Amniotic epithelial cell (primary cell): ENCODE results near the gene CX3CR1.
"Not testable (repeated sequence)": the region's sequence is repeated elsewhere in the genome, so short reads cannot be mapped to it uniquely, and the experiment has no call there.

ENCODE experiments used
- DNase-seq: peaks from one replicate; pipeline ENCODE4 v3.0.0-alpha.2; 2010; ENCODE audit warnings: low read depth

CX3CR1 gene

DNA sequence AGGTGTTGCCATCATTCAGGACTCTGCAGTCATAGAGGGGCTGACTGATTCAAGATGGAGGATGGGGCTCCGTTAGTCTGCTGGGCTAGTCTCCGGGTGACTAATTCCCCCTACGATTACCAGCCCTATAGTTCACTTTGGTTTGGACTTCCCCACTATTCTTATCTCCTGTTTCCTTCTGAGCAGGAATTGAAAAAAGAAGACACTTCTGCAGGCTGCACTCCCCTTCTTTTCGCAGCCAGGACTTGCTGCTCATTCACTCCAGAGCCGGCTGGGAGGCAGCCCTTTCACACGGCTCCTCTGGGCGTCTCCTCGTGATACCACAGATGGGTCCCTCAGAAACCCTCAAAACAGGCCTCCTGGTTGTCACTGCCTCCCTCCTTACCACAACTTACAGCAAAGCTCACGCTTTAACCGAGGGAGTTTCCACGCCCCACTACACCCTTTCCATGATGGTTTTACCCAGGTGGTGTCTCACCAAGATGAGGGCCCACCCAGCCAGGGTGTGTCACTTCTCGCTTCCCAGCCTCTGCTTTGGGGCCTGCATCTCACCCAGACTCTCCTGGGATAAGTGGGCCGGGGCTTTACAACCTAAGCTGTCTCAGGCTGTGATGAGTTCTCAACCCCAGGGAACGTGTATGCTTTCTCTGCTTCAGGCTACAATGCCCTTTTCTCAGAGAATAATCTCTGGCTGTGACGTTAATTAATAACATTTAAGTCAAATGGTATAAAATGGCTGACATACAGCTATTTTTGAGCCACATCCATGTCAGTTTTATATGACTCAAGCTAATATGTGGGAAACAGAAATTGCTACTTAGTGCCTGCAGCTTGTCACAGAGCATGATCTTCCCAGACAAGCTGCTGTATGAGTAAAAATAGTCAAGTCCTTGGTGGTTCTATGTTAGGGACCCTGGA is 11.9 kb downstream of the CX3CR1 start:
- DNase-seq, result no peak

DNA sequence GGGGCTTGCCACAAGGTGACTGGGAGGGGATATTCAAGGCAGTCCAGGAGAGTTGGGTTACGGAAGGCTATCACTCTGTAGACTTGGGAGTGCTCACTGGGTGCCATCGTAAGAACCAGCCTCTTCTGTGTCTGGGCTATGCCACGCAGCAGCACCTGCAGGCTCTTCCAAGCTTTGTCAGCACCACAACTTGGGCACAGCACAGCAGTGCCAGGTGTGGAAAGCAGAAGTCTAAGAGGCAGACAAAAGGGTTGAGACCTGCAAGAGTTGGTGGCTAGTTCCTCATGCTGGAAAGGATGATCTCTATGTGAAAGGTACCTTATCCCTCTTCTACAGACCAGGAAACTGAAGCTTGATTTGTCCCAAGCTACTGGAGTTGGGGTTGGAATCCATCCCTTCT is 15.8 kb downstream of the CX3CR1 start:
- no peak for DNase-seq

GRCh38 chr3:39263576-39263975 is 16.3 kb downstream of the CX3CR1 start:
- DNase-seq, result no peak

DNA sequence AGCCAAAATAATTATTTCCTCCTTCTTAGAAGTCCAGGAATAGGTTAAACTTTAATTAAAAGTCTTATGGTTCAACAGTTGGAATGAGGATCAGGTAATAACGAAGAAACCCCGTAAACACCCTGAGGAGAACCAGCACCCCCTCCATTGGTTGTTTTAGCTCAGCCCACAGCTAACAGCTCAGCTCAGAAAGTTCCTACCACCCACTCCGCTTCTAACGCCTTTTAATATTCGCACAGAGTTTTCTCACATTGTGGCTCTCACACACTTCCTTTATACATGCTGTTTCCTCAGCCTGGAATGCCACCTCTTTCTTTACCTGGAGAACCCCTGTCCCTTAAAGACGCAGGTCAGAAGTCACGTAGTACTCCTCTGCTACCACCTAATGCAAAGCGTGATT is 17.0 kb downstream of the CX3CR1 start:
- no peak for DNase-seq

DNA sequence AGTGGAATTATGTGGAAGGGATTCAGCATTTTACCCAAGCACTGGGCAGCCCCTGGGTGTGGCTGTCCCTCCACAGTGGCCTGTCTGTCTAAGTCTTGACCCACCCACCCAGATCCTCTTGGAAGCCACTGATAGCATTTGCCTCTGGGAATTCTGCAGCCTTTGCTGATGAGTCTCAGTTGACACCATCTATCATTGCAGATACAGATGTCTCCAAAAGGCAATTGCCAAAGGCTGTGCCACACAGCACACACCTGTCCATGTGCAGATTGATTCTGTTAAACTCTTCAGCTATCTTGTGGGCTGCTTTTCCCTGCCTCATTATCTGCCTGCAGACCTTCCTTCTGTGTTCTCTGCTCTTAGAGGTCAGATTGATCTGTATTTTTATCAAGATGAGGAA is 18.1 kb downstream of the CX3CR1 start:
- no peak for DNase-seq

DNA sequence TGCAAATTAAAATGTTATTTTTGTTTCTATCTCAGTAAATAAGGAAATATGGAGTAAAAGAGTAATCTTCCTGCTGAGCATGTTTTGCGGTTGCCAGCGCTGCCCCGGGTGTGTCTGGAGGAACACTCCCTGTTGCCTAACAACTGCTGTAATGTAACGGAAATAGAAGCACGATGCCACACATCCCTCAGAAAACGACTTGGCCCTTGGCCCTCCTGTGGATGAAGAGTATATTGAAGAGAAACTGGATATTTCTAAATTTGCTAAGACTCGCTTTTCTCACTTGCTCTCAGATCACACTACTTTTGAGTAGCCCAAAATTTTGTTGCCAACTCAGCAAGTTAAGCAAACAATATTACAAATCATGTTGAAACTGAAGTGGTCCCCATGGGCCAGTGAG is 18.9 kb downstream of the CX3CR1 start:
- peak; percentile 93 for DNase-seq

- DNase-seq, result no peak
Measured at GRCh38 chr3:39260318-39260717, 19.5 kb downstream of the CX3CR1 start.

- DNase-seq, result no peak
Measured at GRCh38 chr3:39255503-39256325, 24.1 kb downstream of the CX3CR1 start.

- DNase-seq, result peak; percentile 10
Measured at GRCh38 chr3:39254806-39255449, 24.9 kb downstream of the CX3CR1 start.

- no peak for DNase-seq
Measured at GRCh38 chr3:39251576-39251975, 28.3 kb downstream of the CX3CR1 start.

- DNase-seq, result peak; percentile 32
Measured at GRCh38 chr3:39250116-39250747, 29.6 kb downstream of the CX3CR1 start.

DNA sequence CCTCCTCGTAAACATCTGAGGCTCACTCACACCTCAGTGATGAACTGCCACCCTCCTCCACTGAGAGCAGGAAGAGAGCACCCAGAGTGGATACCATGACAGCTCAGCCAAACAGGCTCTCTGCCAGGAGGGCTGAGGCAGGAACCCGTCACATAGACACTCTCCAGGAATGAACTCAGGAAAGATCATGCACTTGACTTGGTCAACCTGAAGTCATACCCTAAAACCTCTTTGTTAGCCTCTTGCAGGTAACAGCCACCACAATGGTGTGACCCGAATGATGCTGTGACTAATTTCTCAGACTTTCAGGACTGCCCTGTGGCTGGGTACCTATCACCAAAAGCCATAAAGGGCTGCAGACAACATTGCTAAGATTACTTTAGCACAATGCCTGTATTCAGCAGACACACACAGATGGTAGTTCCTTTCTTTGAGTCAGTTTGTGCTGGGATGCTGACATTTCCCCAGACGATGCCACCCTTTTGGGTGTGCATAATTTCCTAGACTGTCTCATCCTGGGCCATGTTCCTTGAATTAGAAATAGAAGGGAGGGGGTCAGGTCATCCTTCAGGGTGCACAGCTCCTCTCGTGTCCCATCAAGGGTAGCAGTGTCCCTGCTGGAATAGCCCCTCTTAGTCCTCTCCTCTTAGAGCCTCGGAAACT is 30.3 kb downstream of the CX3CR1 start:
- no peak for DNase-seq

DNA sequence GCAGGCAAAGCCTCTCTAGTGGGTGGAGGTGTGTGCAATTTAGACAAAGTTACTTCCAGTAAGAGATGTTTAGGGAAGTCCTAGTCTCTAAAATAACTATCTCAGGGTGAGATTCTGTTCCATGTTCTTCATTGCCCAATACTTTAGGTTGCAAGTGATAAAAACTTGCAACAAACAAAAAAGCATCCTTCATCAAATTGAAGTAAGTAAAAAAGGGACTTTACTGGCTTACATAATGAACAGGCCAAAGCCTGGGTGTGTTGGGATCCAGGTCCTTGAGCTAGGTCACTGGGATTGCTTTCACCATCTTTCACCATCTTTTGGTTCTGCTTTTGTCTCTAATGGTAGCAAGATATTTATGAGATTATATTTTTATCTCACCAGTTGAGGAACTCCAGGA is 38.3 kb downstream of the CX3CR1 start:
- DNase-seq, result no peak

GRCh38 chr3:39237027-39237426 is 42.8 kb downstream of the CX3CR1 start:
- no peak for DNase-seq

DNA sequence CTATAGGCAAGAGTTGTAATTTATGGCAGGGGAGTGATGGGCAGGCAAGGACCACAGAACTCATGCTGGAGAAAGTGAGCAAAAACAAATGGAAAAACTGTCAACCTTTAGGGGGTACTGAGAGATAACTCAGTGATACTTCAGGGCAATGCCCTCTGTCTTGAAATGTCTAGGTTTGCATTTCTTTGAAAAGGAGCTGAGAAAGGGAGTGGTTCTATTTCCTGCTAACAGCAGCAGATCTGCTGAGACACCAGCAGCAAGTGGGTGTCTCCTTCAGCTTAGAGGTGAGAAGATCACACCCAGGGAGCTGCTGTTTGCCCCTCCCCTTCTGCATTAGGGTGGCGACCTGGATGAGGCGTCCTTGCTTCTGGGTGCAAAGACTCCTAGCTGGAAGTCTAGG is 45.2 kb downstream of the CX3CR1 start:
- no peak for DNase-seq

DNA sequence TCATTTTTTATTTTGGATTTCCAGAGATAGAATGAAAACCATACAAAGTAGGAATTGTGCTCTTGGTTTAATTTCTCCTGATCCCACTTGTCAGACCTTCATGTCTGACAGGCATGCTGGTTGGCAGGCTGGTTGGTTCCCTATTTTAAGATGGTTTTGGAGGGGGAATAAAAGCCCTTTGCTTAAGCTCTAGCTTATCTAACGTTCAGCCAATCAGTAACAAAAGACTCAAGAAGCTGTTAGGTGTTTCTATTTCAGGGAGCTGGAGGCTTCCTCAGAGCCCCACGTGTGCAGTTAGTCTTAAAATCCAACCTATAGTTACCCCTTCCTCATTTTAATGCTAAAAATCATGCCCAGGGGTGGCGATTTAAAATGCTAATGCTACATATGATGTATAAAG is 47.0 kb downstream of the CX3CR1 start:
- no peak for DNase-seq

GRCh38 chr3:39230453-39230852 is 49.4 kb downstream of the CX3CR1 start:
- DNase-seq, result no peak

- DNase-seq, result no peak
Measured at GRCh38 chr3:39228496-39228895, 51.3 kb downstream of the CX3CR1 start.

DNA sequence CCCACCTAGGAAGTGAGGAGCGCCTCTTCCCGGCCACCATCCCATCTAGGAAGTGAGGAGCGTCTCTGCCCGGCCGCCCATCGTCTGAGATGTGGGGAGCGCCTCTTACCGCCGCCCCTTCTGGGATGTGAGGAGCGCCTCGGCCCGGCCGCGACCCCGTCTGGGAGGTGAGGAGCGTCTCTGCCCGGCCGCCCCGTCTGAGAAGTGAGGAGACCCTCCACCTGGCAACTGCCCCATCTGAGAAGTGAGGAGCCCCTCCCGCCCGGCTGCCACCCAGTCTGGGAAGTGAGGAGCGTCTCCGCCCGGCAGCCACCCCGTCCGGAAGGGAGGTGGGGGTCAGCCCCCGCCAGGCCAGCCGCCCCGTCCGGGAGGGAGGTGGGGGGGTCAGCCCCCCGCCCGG is 52.2 kb downstream of the CX3CR1 start:
- not testable (repeated sequence) for DNase-seq

DNA sequence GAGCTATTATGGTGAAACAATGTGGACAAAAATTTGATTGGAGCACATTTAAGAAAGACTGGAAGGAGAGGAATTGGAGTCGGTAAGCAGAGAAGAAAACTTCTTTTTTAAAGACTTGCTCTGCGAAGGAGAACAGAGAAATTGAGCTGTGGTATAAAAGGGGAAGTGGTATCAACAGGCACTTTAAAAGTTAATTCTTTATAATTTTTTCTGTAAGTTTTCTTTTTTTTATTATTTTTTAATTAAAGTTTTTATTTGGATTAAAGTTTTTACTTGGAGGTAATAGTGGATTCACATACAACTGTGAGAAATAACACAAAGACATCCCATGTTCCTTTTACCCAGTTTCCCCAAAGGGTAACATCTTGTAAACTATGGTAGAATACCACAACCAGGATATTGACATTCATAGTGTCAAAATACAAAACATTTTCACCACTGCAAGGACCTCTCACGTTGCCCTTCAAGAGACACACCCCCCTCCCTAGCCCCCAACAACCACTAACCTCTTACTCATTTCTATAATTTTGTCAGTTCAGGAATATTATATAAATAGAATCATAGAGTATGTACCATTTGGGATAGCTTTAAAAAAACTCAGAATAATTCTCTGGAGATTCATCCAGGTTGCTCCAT is 53.6 kb downstream of the CX3CR1 start:
- DNase-seq, result no peak

DNA sequence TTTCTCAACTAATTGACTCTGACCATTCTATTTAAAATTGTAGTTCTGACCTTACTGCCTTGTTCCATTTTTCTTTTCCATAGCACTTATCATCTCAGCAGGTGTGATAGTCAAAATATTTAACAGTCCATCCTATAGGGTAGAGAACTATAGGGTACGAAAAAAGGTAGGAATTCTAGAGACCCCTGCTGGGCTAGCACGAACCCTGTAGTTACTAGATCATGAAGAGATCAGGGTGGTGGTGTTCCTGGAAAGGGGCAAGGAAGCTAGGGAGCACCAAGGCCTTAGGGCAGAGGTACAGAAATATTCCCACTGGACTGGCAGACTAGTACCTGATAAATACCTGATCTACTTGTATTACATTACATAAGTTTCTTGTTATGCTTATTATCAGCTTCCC is 55.5 kb downstream of the CX3CR1 start:
- DNase-seq, result no peak
